ENCODE data around the gene DDX60. TPM values are rescaled to one million over a fixed set of nuclear protein-coding genes. Genes with fewer than 3 reads are reported as not detected.

DDX60 gene
- total RNA-seq, 1 donor from 2014 or later: 19.5 TPM

DNA sequence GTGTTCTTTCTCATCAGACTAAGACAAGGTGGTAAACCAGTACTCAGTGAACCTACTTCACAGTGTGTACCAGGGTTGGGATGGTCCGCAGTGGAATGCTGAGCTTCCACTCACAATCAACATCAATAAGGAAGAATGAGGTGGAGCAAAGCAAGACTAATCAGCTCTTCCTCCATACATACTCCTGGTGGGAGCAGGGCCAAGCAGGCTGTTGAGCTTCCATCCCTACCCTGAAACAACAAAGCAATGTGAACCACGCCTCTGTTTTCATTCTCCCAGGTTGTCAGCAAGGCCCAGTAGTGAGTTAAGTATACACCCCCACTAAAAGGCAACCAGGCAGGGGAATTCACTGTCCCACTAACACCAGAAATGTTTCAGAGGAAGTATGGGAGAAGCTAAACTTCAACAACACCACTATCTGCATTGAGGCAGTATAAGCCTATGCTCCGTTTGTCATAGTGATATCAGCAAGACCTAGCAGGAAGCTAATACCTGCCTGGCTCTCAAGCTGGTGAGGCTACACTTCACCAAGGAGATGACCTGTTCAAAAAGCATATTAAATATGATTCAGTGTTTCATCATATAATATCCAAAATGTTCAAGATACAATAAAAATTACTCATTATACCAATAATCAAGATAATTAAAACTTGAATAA, 109.5 kb downstream of the DDX60 start:
- DNase-seq (ENCODE audit: low read depth in 2 of 2): no peak

DNA sequence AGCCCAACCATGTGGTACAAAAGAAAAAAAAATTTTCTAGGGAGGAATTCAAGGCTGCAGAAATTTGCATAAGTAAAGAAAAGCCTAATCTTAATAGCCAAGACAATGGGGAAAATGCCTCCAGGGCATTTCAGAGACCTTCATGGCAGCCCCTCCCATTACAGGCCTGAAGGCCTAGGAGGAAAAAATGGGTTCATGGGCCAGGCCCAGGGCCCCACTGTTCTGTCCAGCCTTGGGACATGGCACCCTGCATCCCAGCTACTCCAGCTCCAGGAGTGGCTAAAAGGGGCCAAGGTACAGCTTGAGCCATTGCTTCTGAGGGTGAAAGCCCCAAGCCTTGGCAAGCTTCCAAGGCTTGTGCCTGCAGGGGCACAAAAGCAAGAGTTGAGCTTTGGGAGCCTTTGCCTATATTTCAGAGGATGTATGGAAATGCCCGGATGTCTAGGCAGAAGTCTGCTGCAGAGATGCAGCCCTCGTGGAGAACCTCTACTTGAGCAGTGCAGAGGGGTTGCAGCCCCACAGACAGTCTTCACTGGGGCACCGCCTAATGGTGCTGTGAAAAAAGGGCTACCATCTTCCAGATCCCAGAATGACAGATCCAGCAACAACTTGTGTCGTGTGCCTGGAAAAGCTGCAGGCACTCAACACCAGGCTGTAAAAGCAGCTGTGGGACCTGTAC, 115.2 kb downstream of the DDX60 start:
- DNase-seq (ENCODE audit: low read depth in 2 of 2): no peak

DNA sequence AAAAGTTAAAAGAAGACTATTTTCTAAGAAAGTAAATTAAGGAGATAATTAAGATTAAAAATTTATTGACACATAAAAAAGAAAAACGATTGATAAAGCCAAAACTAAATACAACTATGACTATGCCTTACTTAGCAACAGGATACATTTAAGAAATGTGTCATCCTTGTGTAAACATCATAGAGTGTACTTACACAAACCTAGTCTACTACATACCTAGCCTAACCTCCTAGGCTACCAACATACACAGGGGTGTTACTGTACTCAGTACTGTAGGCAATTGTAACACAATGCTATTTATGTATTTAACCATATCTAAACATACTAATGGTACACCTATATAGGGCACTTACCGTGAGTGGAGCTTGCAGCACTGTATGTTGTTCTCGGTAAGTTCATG, 117.9 kb downstream of the DDX60 start:
- peak in 1 of 2 donors; percentile 44 for DNase-seq (ENCODE audit: low read depth in 2 of 2)

DNA sequence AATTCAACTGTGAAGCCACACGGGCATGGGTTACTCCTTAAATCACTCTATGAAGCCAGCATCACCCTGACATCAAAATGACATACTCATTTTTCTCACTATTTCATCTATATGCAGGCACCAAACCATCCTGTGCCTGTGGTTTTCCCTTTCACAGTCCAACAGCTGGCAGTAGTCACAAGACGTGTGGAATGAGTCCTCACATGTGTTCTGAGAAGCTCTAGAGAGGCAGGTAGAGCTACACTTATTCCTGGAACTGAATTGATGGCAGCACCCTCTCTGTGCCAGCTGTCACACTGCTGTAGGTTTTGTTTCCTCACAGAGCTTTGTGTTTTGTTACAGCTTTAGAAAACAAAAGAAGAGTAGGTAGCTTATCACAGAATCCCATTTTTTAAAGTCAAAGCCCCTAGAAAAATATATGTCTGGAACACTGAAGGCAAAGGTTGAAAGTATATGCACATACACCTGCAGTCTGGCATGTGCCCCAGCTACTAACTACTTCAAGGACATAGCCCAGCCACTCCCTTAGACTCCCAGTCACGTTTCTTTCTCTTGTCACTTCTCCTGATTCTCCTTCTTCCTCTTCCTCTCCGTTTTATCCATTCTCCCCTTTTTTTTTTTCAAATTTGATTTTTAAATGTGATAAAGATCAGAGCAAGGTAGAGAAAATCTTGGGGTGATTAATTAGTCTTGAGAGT, 119.1 kb downstream of the DDX60 start:
- no peak for DNase-seq (ENCODE audit: low read depth in 2 of 2)

DNA sequence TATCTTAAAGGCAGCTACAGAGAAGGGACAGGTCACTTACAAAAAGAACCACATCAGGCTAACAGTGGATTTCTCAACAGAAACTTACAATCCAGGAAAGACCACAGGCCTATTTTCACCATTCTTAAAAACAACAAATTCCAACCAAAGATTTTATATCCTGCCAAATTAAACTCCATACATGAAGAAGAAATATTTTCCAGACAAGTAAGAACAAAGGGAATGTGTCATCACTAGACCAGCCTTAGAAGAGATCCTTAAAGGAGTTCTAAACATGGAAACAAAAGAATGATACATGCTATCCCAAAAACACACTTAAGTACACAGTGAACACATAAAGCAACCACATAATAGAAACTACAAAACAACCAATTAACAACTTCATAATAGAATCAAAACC, 120.6 kb downstream of the DDX60 start:
- DNase-seq (ENCODE audit: low read depth in 2 of 2): peak in 1 of 2 donors; percentile 14

DNA sequence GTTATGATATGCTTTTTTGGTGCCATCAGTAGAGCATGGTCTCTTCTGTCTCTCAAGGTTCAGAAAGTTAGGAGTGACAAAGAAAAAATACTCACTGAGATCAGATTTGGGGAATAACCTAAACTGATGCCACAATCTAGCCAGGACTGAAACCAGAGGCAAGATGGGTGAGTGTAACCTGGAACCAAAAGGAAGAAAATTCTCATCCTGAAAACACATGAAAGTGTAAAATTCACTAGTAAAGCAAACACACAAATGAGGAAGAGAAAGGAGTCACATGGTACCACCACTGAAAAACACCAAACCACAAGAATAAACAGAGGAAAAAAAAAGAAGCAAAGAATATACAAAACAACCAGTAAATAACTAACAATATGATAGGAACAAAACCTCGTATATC, 129.8 kb downstream of the DDX60 start:
- no peak for DNase-seq (ENCODE audit: low read depth in 2 of 2)

DNA sequence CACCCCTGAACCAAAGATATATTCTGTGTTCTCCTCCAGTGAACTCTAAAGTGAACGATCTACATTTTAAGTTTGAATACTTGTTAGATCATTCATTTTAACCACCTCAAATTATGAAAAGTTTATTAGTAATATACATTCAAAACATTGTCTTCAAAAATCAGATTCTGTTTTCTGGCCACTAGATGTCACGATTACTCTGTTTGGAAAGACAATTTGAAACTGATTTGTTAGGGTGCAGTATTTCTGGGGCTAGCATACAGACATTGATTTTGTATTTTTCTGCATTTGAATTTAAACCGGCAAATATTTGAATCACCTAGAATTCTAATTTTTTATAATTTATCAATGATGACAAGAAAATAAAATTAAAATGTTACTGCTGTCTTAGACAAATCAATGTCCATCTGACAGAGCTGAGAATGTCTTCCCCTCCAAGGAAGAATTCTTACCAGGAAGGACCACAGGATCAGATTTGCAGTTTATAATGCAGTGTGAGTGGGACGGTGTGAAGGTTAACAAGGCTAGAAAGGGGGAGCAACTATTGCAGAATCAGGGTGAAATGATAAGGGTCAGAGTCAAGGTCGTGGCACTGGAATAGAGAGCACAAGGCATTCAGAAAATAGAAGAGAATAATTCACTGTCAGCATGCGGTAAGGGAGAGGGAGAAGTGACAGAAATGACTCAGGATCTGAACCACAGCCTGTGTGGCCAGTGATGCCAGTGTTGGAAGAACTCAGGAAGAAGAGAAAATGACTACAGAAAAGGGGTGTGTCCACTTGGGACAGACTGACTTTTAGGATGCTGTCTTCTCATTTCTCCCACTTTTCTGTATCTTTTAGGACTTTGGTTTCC, 134.6 kb downstream of the DDX60 start:
- DNase-seq (ENCODE audit: low read depth in 2 of 2): peak; percentile 30 to 43

DNA sequence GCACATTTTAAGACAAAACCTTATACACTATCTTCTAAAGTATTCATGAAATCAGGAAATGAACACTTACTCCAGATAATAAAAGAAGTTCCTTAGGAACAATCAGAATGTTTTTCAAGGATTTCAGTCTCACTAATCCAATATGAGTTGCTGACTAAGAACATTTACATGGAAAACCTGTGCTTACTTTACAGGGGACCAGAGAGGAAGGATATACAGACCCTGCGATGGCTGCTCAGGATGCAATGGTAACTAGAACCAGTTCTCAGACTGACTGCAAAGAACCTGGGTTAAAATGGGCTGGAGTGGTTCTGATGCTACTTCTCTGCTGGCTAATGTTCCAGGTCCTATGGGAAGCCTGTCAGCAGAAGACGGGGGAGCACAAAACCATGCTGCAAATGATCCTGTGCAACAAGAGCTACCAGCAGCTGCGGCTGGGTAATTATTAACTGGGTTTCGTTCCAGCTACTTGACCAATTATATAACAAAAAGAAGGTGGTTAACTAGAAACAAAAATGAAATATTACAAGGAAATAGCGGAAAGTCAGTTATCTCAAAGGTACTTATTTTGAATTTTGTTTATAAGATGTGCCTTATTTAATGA, 140.9 kb downstream of the DDX60 start:
- DNase-seq (ENCODE audit: low read depth in 2 of 2): no peak

DNA sequence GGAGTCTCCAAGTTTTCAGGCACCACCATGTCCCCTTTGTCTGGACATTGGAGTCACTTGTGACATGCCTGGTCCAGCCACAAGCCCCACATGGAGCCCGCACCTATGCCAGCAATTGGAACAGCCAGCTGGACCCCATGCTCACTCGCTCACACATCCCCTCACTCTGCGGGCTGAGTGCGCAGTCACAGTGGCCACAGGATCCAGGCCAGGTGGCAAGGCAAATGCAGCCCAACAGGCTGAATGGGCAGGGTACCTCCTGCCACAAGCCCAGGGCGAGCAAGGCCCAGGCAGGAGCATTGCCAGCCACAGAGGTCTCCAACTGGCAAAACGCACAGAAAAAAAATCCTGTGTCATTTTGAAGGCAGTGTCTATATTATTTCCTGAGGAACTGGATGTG, 144.2 kb downstream of the DDX60 start:
- no peak for DNase-seq (ENCODE audit: low read depth in 2 of 2)

DNA sequence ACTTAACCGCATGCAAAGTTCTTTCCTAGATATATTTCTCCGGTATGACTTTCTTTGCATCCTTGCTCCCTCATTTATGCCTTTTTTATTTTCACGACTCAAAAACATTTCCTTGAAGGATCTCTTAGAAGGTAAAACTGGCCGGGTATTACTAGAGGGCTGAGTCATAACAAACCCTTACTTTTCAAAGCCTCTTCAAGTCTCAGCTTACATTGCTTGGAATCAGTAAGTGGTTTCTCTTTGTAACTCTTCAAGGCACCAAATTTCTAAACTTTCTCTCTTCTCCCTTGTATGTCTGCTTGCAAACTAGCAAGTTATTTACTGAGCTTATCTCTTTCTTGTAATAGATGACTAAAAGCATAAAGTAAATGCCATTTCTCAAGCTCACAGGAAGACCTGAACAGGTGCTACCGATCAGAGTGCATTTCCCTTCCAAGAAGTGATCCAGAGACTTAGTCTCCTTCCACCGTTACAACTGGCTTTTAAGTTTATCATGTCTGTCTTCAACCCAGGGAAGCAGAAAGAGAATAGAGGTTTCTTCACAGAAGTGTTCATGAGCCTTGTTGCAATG, 150.8 kb downstream of the DDX60 start:
- DNase-seq (ENCODE audit: low read depth in 2 of 2): no peak

Other genes with a start within 250 kb of the DDX60 start
- gene ANXA10, start 226.2 kb downstream of the DDX60 start, total RNA-seq: 0.13 TPM in 2 replicates
- gene DDX60L, start 161.7 kb upstream of the DDX60 start, total RNA-seq: 19.9 and 26.3 TPM in 2 replicates
- 15.3 and 23.4 TPM in 2 replicates for gene PALLD, start 178.3 kb upstream of the DDX60 start, total RNA-seq